Gastrocnemius medialis (tissue), 4 donors: Measurements from ENCODE around the gene RPL13. TPM values are rescaled to one million over a fixed set of nuclear protein-coding genes. Genes with fewer than 3 reads are reported as not detected.

Experiments
- ATAC-seq, 2 donors: fragments of 150-250 bp; one replicate each; pipeline ENCODE4 v1.9.1; 2016
- DNase-seq, 2 donors: peaks; one replicate each; pipeline ENCODE4 v3.0.0-alpha.2; 2019
- H3K27ac ChIP-seq, 4 donors: fragments of 200-600 bp; sonication (generic); 1 replicate in 1 of 4; 2 replicates in 3 of 4; pipeline ENCODE4 v1.5.1; 2016 to 2018; ENCODE audit warnings: mild to moderate bottlenecking in 2 of 4, moderate library complexity in 1 of 4
- H3K27me3 ChIP-seq, 3 donors: fragments of 200-600 bp; sonication (generic) in 2 of 3; 1 replicate in 1 of 3; 2 replicates in 2 of 3; pipeline versions ENCODE4 v1.5.1 to v1.6.0; 2016 to 2019; ENCODE audit warnings: mild to moderate bottlenecking in 1 of 3, moderate library complexity in 1 of 3
- H3K36me3 ChIP-seq, 2 donors: fragments of 200-600 bp; sonication (generic) in 1 of 2; one replicate each; pipeline ENCODE4 v1.5.1; 2017 to 2018
- H3K4me1 ChIP-seq, 2 donors: fragments of 200-600 bp; sonication (generic) in 1 of 2; one replicate each; pipeline ENCODE4 v1.5.1; 2016 to 2017; ENCODE audit warnings: mild to moderate bottlenecking in 2 of 2
- H3K4me3 ChIP-seq, 4 donors: fragments of 200-600 bp; sonication (generic) in 3 of 4; 1 replicate in 1 of 4; 2 replicates in 3 of 4; pipeline ENCODE4 v1.5.1; 2016 to 2019; ENCODE audit warnings: mild to moderate bottlenecking in 2 of 4
- H3K9me3 ChIP-seq, 3 donors: fragments of 200-600 bp; sonication (generic) in 2 of 3; 1 replicate in 1 of 3; 2 replicates in 2 of 3; pipeline ENCODE4 v1.5.1; 2016 to 2019
- CTCF ChIP-seq, 5 experiments: fragments of 450-650 bp in 3 of 5; fragments of 200-600 bp in 2 of 5; sonication (generic) in 2 of 5; IDR thresholded peaks in 4 of 5; conservative IDR thresholded peaks in 1 of 5; 1 replicate in 4 of 5; 2 replicates in 1 of 5; pipeline ENCODE4 v1.5.1; 2016 to 2019; ENCODE audit warnings: antibody characterized with exemption in 5 of 5, mild to moderate bottlenecking in 3 of 5, moderate library complexity in 3 of 5
- POLR2A ChIP-seq, 2 donors: fragments of 450-650 bp; IDR thresholded peaks; one replicate each; pipeline ENCODE4 v1.6.1; 2017; ENCODE audit warnings: antibody characterized with exemption in 2 of 2, mild to moderate bottlenecking in 2 of 2, moderate library complexity in 2 of 2
- in situ Hi-C, 4 donors: fragments of 200-750 bp; cut with MboI; loops; one replicate each; pipeline versions ENCODE4 v1.15.0 to v1.8.0; 2017; ENCODE audit warnings: low sequenced_read_pairs in 4 of 4
- intact Hi-C: fragments of 100-400 bp; cut with DNase I; formaldehyde crosslinking; loops from one replicate; pipeline ENCODE4 v1.15.1; 2023; ENCODE audit warnings: low total_unique reads
- total RNA-seq, 4 donors: library from RNA; depleted of rRNA; stranded (reverse); fragments of >200 nt; gene quantifications; one replicate each; pipeline versions ENCODE4 v1.1.0 to v1.2.3, GENCODE V29; 2016

Gene RPL13
- 1,000 to 10,000 TPM; 4,295 to 5,889 (median 4,806) TPM for total RNA-seq

- Histone ChIP-seq H3K4me3 (peak within 1 kb of the TSS; percentile 60 to 99 (median 78)), H3K9me3 (no peaks in the 10 kb centered on the region), H3K4me1 (peaks cover 35 to 39% of the 10 kb centered on the region in 2 donors), H3K36me3 (peaks cover 0 to 47% of the 10 kb centered on the region in 2 donors), H3K27ac (peak within 1 kb of the TSS; percentile 91 to 99 (median 96)), H3K27me3 (no peaks in the 10 kb centered on the region)
- in situ Hi-C loops (no loop called here), intact Hi-C loops (loop anchor here (5.0 kb wide), 1 partner anchor 68 kb away; the partner anchor contains the start of gene ANKRD11)
- DNase-seq (peak; percentile 92 to 95), ATAC-seq (peak; percentile 82 to 86)
- TF ChIP-seq POLR2A (IDR thresholded peaks at IDR 0.05) (peak; percentile 98), CTCF (IDR thresholded peaks at IDR 0.05 in 4 of 5, conservative IDR thresholded peaks at IDR 0.05 in 1 of 5) (peak in 1 of 5 experiments; percentile 15)
These were observed at the start of gene RPL13 for GRCh38 chr16:89560378-89561141. Gene RPL13, plus strand, starts transcription at chr16:89560682. Its CDS starts 278 bp downstream, at chr16:89560960.

- in situ Hi-C loops, result loop anchor here in 2 of 4 donors (25.0 kb wide), 2 partner anchors 174 to 274 kb away; no protein-coding TSS in a partner anchor
- no peak overlapping the region for H3K4me3 ChIP-seq
These were observed 49.1 kb upstream of the RPL13 start for GRCh38 chr16:89511374-89511773.

GRCh38 chr16:89512453-89512852 lies 48.0 kb upstream of the RPL13 start:
- H3K36me3 ChIP-seq, result peaks cover 0 to 57% of the 10 kb centered on the region in 2 donors
- ATAC-seq (no peak), DNase-seq (no peak)
- H3K9me3 ChIP-seq, result no peaks in the 10 kb centered on the region
- peaks cover 11% of the 10 kb centered on the region in 2 donors for H3K4me1 ChIP-seq
- intact Hi-C loops, result no loop called here
- no peak for TF ChIP-seq CTCF (IDR thresholded peaks at IDR 0.05 in 4 of 5, conservative IDR thresholded peaks at IDR 0.05 in 1 of 5)
- TF ChIP-seq POLR2A (IDR thresholded peaks at IDR 0.05), result no peak
- no peak overlapping the region for H3K4me3 ChIP-seq
- no peaks in the 10 kb centered on the region for H3K27me3 ChIP-seq
- in situ Hi-C loops, result loop anchor here in 2 of 4 donors (25.0 kb wide), 2 partner anchors 175 to 275 kb away; no protein-coding TSS in a partner anchor
- H3K27ac ChIP-seq, result no peak overlapping the region

More at GRCh38 chr16:89511374-89511773, 49.1 kb upstream of the RPL13 start:
- intact Hi-C loops, result no loop called here
- Histone ChIP-seq H3K27me3 (no peaks in the 10 kb centered on the region), H3K4me1 (peaks cover 19 to 20% of the 10 kb centered on the region in 2 donors), H3K27ac (no peak overlapping the region), H3K9me3 (no peaks in the 10 kb centered on the region), H3K36me3 (peaks cover 0 to 54% of the 10 kb centered on the region in 2 donors)
- TF ChIP-seq POLR2A (IDR thresholded peaks at IDR 0.05) (no peak), CTCF (IDR thresholded peaks at IDR 0.05 in 4 of 5, conservative IDR thresholded peaks at IDR 0.05 in 1 of 5) (no peak)
- ATAC-seq (no peak), DNase-seq (no peak)

- H3K27me3 ChIP-seq, result no peaks in the 10 kb centered on the region
- TF ChIP-seq POLR2A (IDR thresholded peaks at IDR 0.05) (no peak), CTCF (IDR thresholded peaks at IDR 0.05 in 4 of 5, conservative IDR thresholded peaks at IDR 0.05 in 1 of 5) (no peak)
- ATAC-seq (no peak), DNase-seq (no peak)
- intact Hi-C loops, result no loop called here
- peaks cover 0 to 69% of the 10 kb centered on the region in 2 donors for H3K36me3 ChIP-seq
- H3K9me3 ChIP-seq, result no peaks in the 10 kb centered on the region
- no peaks in the 10 kb centered on the region for H3K4me1 ChIP-seq
- no peak overlapping the region for H3K4me3 ChIP-seq
- no peak overlapping the region for H3K27ac ChIP-seq
- in situ Hi-C loops, result loop anchor here in 2 of 4 donors (25.0 kb wide), 2 partner anchors 180 to 280 kb away; no protein-coding TSS in a partner anchor
These were observed 43.4 kb upstream of the RPL13 start for GRCh38 chr16:89517128-89517527.
